Islet of Langerhans (tissue), 1 donor: ENCODE data around the gene JAZF1.
"Not testable (repeated sequence)": the region's sequence is repeated elsewhere in the genome, so short reads cannot be mapped to it uniquely, and the experiment has no call there.

Experiments used
- FAIRE-seq: peaks from one replicate; lab custom pipeline; 2011; peaks lifted over from hg19 to GRCh38; lab: Jason Lieb, UNC

JAZF1 gene

GRCh38 chr7:28037220-28038010 is 143.2 kb downstream of the JAZF1 start:
- peak; percentile 96 for FAIRE-seq

GRCh38 chr7:28036696-28037095 is 143.9 kb downstream of the JAZF1 start:
- no peak for FAIRE-seq

GRCh38 chr7:28033386-28033785 is 147.2 kb downstream of the JAZF1 start:
- no peak for FAIRE-seq

GRCh38 chr7:28032738-28033380 is 147.7 kb downstream of the JAZF1 start:
- FAIRE-seq = no peak

GRCh38 chr7:28029051-28029450 is 151.5 kb downstream of the JAZF1 start:
- FAIRE-seq = no peak

- peak; percentile 9 for FAIRE-seq
These were observed 152.1 kb downstream of the JAZF1 start for GRCh38 chr7:28028471-28028870.

GRCh38 chr7:28026237-28026636 is 154.4 kb downstream of the JAZF1 start:
- FAIRE-seq = no peak

GRCh38 chr7:28024786-28025334 is 155.7 kb downstream of the JAZF1 start:
- FAIRE-seq = no peak

GRCh38 chr7:28020302-28020940 is 160.2 kb downstream of the JAZF1 start:
- FAIRE-seq = peak; percentile 72

- FAIRE-seq = no peak
These were observed 161.6 kb downstream of the JAZF1 start for GRCh38 chr7:28018856-28019465.

- FAIRE-seq = no peak
These were observed 162.1 kb downstream of the JAZF1 start for GRCh38 chr7:28018446-28018845.

- no peak for FAIRE-seq
These were observed 162.6 kb downstream of the JAZF1 start for GRCh38 chr7:28018020-28018419.

GRCh38 chr7:28017372-28017771 is 163.2 kb downstream of the JAZF1 start:
- no peak for FAIRE-seq

- no peak for FAIRE-seq
These were observed 164.3 kb downstream of the JAZF1 start for GRCh38 chr7:28016297-28016696.

GRCh38 chr7:28015169-28015568 is 165.4 kb downstream of the JAZF1 start:
- no peak for FAIRE-seq

GRCh38 chr7:28014340-28014739 is 166.3 kb downstream of the JAZF1 start:
- not testable (repeated sequence) for FAIRE-seq

- FAIRE-seq = no peak
These were observed 167.2 kb downstream of the JAZF1 start for GRCh38 chr7:28013441-28013840.

GRCh38 chr7:28013019-28013418 is 167.6 kb downstream of the JAZF1 start:
- FAIRE-seq = no peak

GRCh38 chr7:28008911-28009310 is 171.7 kb downstream of the JAZF1 start:
- FAIRE-seq = no peak

GRCh38 chr7:28008171-28008570 is 172.4 kb downstream of the JAZF1 start:
- no peak for FAIRE-seq

- no peak for FAIRE-seq
These were observed 174.1 kb downstream of the JAZF1 start for GRCh38 chr7:28006491-28006890.

GRCh38 chr7:28005847-28006231 is 174.8 kb downstream of the JAZF1 start:
- FAIRE-seq = no peak
